COLO829 (cell line): ENCODE measurements around the gene MAP3K5.

Source experiments
- DNase-seq: peaks from one replicate; pipeline ENCODE4 v3.0.0; 2012; ENCODE audit warnings: low spot score

MAP3K5 gene

DNA sequence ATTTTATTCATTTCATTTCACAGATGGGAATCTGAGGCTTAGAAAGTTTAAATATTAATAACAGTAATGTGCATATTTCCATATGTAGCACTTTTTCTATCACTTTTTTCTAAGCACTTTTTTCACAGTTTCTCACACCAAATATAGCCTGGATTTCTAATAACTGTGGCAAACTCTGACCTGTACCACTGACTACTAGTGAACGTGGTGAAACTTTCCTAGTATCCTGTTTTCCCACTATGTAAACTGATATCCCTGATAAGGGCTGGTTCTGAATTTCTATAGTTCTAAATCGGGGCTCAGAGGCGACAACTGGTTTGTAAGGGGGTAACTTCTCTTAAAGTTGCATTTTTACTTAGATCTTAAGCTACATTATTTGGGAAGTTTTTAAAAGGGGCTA, 274.7 kb downstream of the MAP3K5 start:
- DNase-seq: no peak

DNA sequence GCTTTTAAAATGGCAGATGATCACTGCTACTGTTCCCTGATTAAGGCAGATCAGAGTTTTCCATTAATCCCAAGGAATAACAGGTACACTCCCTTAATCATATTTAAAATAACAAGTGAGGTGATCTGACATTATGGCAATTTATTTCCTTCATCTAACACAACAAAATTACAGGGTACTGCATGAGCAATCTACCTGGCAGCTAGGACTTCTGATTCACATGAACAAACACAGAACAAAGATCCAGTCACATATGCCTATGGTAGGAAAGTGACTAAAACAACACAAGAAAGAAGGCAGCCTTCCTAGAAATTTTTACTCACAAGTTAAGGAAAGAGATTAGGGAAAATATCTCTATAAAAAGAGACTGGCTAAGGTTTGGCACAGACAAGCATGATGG, 275.3 kb downstream of the MAP3K5 start:
- DNase-seq: no peak

DNA sequence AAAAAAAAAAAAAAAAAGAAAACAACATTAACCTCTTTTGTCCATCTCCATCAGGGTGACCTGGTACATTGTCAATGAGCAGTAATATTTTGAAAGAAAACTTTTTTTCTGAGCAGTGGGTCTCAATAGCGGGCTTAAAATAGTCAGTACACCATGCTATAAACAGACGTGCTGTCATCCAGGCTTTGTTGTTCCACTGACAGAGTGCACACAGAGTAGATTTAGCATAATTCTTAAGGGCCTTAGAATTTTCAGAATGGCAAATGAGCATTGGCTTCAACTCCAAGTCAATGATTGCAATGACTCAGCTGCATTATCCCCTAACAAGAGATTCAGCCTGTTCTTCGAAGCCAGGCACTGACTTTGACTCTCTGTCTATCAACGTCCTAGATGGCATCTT, 277.7 kb downstream of the MAP3K5 start:
- DNase-seq: no peak

DNA sequence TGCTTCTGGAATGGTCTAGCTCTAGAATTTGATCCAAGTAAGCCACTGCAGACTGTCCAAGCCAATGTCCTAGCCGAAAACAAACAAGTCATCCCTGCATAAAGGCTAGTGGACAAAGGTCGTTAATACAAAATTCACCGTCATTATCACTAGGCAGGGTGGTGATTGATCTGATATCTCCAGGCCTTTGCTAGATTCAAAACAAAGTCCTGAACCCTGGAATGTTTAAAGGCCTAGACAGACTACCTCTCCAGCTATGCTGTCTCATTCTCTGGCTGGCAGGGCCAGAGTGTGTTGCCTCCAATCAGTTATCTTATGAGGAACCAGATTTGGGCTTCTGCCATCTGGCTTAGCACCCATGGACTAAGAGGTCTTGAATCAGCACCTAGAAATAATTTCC, 280.4 kb downstream of the MAP3K5 start:
- DNase-seq: no peak

DNA sequence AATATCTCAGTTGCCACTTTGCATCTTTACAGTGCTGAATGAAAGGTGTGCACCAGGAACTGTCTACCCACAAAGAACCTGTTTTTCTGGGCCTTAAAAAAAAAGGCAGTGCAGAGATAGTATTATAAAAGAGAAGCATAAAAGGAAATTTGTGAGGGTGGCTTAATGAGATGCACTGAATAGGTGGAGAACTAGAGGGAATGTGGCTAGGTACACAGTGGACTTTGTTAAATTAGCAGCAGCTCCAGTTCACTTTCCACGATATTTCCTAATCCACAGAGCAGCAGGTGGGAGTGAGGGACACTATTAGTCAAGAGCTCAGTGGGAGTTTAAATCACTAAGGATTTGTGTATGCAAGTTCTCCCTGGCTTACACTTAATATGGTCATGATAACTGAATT, 280.9 kb downstream of the MAP3K5 start:
- no peak for DNase-seq

DNA sequence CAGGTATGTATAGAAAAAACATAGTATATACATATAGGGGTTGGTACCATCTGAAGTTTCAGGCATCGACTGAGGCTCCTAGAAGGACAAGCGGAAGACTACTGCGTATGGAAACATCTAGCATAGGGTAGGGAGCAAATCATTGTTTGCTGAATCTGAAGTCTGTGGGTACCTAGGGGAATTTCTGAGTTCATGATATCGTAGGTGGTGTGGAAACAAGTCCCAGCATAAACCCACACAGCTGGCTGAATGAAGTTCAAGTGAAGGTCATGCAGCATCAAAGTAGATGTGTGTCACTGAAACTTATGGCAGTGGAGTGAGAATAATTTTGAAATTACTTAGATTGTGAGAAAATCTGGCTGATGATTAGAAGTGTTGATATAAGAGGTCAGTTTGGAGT, 281.5 kb downstream of the MAP3K5 start:
- no peak for DNase-seq

DNA sequence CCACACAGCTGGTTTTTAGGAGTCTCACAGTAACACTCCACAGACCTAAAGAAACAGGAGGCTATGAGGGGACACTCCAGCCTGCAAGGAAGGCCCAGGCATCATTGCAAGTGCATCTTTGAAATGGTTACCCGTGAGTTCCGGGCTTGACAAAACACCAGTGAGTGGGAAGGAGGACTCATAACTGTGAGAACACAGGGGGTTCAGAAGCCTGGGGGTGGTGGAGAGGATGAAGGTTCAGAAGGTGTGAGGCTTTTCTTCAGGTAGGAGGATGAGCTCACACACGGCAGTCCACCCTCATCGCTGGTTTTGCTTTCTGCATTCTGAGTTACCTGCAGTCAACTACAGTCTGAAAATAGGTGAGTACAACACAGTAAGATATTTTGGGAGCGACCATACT, 282.0 kb downstream of the MAP3K5 start:
- no peak for DNase-seq

DNA sequence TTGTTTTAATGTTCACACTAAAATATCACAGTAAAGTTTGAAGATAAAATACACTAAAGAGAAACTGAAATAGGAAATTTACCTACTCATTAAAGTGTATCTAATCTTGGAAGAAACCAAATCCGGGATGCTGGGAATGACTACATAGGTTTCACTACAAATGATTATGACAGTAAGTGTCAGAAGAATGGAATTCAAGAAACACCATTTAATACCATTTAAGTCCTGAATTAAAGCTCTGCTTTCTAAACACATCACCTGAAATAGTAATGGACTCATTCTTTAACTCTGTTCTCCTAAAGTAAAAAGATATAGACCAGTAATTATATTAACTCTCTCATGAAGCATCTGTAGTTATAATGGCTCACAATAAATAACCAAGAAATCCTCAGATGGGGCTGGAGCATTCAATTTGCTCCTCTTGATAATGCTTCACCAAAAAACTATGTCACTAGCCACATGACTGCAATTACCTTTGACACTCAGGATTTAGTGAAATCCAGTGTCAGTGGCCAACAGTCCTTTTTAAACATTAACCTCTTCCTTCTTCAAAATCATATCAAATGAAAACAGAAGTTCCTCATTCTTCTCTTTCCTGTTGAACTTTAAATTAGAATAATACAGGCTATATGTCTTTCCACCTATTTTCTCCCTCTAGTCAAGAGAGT, 283.4 kb downstream of the MAP3K5 start:
- no peak for DNase-seq
